ENCODE measurements around the gene ROBO2.

The ROBO2 gene, protein sequence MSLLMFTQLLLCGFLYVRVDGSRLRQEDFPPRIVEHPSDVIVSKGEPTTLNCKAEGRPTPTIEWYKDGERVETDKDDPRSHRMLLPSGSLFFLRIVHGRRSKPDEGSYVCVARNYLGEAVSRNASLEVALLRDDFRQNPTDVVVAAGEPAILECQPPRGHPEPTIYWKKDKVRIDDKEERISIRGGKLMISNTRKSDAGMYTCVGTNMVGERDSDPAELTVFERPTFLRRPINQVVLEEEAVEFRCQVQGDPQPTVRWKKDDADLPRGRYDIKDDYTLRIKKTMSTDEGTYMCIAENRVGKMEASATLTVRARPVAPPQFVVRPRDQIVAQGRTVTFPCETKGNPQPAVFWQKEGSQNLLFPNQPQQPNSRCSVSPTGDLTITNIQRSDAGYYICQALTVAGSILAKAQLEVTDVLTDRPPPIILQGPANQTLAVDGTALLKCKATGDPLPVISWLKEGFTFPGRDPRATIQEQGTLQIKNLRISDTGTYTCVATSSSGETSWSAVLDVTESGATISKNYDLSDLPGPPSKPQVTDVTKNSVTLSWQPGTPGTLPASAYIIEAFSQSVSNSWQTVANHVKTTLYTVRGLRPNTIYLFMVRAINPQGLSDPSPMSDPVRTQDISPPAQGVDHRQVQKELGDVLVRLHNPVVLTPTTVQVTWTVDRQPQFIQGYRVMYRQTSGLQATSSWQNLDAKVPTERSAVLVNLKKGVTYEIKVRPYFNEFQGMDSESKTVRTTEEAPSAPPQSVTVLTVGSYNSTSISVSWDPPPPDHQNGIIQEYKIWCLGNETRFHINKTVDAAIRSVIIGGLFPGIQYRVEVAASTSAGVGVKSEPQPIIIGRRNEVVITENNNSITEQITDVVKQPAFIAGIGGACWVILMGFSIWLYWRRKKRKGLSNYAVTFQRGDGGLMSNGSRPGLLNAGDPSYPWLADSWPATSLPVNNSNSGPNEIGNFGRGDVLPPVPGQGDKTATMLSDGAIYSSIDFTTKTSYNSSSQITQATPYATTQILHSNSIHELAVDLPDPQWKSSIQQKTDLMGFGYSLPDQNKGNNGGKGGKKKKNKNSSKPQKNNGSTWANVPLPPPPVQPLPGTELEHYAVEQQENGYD (N-terminal part only)

DNA sequence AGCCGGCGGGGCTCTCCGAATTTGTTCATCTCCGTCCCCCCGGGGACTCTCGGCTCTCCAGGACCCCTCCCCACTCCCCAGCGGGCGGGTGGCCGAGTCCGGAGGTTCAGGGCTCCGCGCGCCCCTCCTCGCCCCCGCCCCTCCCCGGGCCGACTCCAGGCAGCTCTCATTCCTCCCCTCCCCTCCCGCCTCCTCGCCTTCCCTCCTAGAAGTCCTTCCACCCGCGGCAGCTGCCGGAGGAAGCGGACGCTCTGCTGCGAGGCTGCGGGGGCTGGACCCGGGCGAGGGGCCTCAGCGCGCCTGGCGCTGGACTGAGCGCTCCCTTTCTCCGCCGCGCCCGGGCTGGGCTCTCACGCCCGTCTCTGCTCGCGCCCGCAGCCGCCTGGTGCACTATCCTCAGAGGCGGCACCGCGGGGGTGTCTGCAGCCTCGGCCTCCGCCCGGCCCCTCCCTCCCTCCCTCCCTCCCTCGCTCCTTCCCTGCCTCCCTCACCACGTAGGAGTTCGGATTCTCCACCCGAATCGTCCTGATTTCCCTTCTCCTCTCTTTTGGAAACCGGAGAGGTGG lies at the start of gene ROBO2:
Gene ROBO2, plus strand, starts transcription at position 494 of the 566 bp plus-strand sequence. CDS start 687 bp downstream, outside the sequence.
- in situ Hi-C loops (cut with HindIII; ENCODE audit: low pct_ligation_motif_present, low sequenced_read_pairs): no loop called here
- Histone ChIP-seq H3K36me3 (replicated peaks) (no peaks in the 10 kb centered on the region), H3K4me3 (ENCODE audit: low read depth, low read length) (peak within 1 kb of the TSS; percentile 58), H3K27me3 (replicated peaks) (peaks cover 7% of the 10 kb centered on the region), H3K27ac (no peak within 1 kb of the TSS)
- peak; percentile 14 for DNase-seq
- TF ChIP-seq, protein P1, sequence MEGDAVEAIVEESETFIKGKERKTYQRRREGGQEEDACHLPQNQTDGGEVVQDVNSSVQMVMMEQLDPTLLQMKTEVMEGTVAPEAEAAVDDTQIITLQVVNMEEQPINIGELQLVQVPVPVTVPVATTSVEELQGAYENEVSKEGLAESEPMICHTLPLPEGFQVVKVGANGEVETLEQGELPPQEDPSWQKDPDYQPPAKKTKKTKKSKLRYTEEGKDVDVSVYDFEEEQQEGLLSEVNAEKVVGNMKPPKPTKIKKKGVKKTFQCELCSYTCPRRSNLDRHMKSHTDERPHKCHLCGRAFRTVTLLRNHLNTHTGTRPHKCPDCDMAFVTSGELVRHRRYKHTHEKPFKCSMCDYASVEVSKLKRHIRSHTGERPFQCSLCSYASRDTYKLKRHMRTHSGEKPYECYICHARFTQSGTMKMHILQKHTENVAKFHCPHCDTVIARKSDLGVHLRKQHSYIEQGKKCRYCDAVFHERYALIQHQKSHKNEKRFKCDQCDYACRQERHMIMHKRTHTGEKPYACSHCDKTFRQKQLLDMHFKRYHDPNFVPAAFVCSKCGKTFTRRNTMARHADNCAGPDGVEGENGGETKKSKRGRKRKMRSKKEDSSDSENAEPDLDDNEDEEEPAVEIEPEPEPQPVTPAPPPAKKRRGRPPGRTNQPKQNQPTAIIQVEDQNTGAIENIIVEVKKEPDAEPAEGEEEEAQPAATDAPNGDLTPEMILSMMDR (IDR thresholded peaks at IDR 0.05; ENCODE audit: low read depth, low read length, missing control alignments): no peak

DNA sequence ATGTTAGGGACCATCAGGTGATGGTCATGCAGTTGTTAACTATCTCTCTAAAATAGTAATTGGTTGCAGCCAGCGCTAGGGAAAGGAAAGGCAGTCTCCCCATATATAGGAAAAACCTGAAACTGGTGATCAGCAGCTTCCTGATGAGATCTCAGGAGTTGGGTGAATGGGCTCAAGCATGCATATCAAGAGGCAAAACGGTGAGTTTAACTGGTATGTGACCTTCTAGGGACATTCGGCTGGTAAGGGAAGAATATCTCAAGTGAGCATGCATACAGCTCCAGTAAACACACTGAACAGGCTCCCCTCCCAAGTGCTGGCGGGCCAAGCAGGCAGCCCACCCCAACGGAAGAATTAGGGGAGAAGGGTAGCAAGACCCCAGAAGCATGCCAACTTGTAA lies 49.3 kb upstream of the ROBO2 start:
- no peaks in the 10 kb centered on the region for H3K27me3 ChIP-seq (replicated peaks)
- no peak overlapping the region for H3K4me3 ChIP-seq (ENCODE audit: low read depth, low read length)
- no peaks in the 10 kb centered on the region for H3K36me3 ChIP-seq (replicated peaks)
- TF ChIP-seq, protein P1 (IDR thresholded peaks at IDR 0.05; ENCODE audit: low read depth, low read length, missing control alignments): no peak
- DNase-seq: no peak
- no peak overlapping the region for H3K27ac ChIP-seq
- in situ Hi-C loops (cut with HindIII; ENCODE audit: low pct_ligation_motif_present, low sequenced_read_pairs): no loop called here

DNA sequence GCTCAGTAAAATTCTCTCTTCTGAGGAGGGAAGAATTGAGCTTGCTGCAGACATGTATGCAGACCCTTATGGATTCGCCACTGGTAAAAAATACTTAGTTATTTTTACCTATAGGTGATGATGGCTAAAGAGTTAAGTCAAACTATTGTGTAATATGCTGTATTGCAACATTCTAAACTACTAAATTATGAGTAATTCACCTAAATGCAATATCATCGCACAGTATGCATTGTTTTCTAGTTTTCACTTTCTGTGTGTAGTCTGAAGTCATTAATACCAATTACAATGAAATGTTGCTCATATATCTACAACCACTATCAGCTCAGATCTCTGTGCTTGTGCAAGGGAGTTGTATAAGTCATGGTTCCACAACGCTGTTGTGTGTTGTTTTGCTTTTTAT lies 48.7 kb upstream of the ROBO2 start:
- in situ Hi-C loops (cut with HindIII; ENCODE audit: low pct_ligation_motif_present, low sequenced_read_pairs): no loop called here

DNA sequence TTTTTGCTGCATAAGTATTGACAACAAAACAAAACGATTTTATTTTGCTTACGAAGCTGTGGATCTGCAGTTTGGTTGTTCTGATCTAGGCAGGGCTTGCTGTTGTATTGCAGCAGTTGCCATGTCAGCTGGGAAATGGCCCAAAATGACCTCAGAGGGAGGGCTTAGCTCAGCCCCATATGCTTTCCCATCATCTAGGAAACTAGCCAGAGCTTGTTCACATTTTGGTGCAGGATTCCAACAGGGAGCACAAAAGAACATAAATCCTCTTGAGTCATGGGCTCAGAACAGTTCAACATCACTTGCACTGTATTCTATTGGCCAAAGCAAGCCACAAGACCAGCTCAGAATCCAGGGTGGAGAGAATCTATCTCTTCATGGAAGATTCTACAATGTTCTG lies 42.2 kb upstream of the ROBO2 start:
- TF ChIP-seq, protein P1 (IDR thresholded peaks at IDR 0.05; ENCODE audit: low read depth, low read length, missing control alignments): no peak
- in situ Hi-C loops (cut with HindIII; ENCODE audit: low pct_ligation_motif_present, low sequenced_read_pairs): no loop called here
- DNase-seq: no peak
- no peaks in the 10 kb centered on the region for H3K27me3 ChIP-seq (replicated peaks)
- H3K36me3 ChIP-seq (replicated peaks): no peaks in the 10 kb centered on the region
- H3K4me3 ChIP-seq (ENCODE audit: low read depth, low read length): no peak overlapping the region
- H3K27ac ChIP-seq: no peak overlapping the region

More for the DNA sequence above, 48.7 kb upstream of the ROBO2 start:
- H3K36me3 ChIP-seq (replicated peaks): no peaks in the 10 kb centered on the region
- TF ChIP-seq, protein P1 (IDR thresholded peaks at IDR 0.05; ENCODE audit: low read depth, low read length, missing control alignments): no peak
- H3K27ac ChIP-seq: no peak overlapping the region
- H3K4me3 ChIP-seq (ENCODE audit: low read depth, low read length): no peak overlapping the region
- no peaks in the 10 kb centered on the region for H3K27me3 ChIP-seq (replicated peaks)
- DNase-seq: no peak

DNA sequence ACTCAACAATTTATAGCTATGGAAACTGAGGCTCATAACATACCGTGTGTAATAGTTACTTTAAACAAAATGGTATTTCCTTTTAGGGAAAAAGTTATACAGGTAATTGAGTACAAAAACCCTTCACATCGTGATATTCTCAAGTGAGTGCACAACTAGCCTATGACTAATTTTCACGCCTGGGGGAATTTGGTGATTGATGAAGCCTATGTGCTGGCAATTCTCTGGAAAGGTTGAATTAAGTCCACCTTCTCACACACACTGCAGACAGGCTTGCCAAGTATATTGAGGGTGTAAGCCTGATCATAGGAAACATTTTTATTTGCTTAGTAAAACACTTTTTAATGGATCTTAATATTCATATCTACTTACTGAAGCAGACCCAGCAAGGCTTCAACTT lies 41.3 kb upstream of the ROBO2 start:
- H3K36me3 ChIP-seq (replicated peaks): no peaks in the 10 kb centered on the region
- DNase-seq: no peak
- in situ Hi-C loops (cut with HindIII; ENCODE audit: low pct_ligation_motif_present, low sequenced_read_pairs): no loop called here
- no peaks in the 10 kb centered on the region for H3K27me3 ChIP-seq (replicated peaks)
- H3K27ac ChIP-seq: no peak overlapping the region
- TF ChIP-seq, protein P1 (IDR thresholded peaks at IDR 0.05; ENCODE audit: low read depth, low read length, missing control alignments): no peak
- no peak overlapping the region for H3K4me3 ChIP-seq (ENCODE audit: low read depth, low read length)
